Testis (tissue), 3 donors: ENCODE data around the gene ADAMTS6. TPM values are rescaled to one million over a fixed set of nuclear protein-coding genes. Genes with fewer than 3 reads are reported as not detected.

ENCODE experiments used
- DNase-seq: peaks from one replicate; pipeline ENCODE4 v3.0.0-alpha.2; 2019
- H3K27ac ChIP-seq, 2 donors: fragments of 200-600 bp; sonication (generic); one replicate each; pipeline ENCODE4 v1.5.1; 2019
- H3K27me3 ChIP-seq: fragments of 200-600 bp; sonication (generic); one replicate; pipeline ENCODE4 v1.5.1; 2019
- H3K36me3 ChIP-seq: fragments of 200-600 bp; sonication (generic); one replicate; pipeline ENCODE4 v1.5.1; 2017; ENCODE audit warnings: low read depth; ENCODE audit errors: missing control alignments
- H3K4me1 ChIP-seq: fragments of 200-600 bp; sonication (generic); one replicate; pipeline ENCODE4 v1.5.1; 2019
- H3K4me3 ChIP-seq, 2 donors: fragments of 200-600 bp; sonication (generic); one replicate each; pipeline ENCODE4 v1.5.1; 2017 to 2019
- H3K9me3 ChIP-seq: fragments of 200-600 bp; sonication (generic); one replicate; pipeline ENCODE4 v1.5.1; 2017
- CTCF ChIP-seq, 3 experiments: fragments of 450-650 bp in 2 of 3; fragments of 200-600 bp in 1 of 3; sonication (generic) in 1 of 3; IDR thresholded peaks; one replicate each; pipeline ENCODE4 v1.5.1; 2016 to 2019; ENCODE audit warnings: antibody characterized with exemption in 3 of 3, mild to moderate bottlenecking in 2 of 3, moderate library complexity in 1 of 3
- POLR2A ChIP-seq: fragments of 450-650 bp; IDR thresholded peaks from one replicate; pipeline ENCODE4 v1.6.1; 2017; ENCODE audit warnings: antibody characterized with exemption, mild to moderate bottlenecking, moderate library complexity
- WGBS, 2 donors: methylation state at CpG; one replicate each; pipeline ENCODE4 v1.1.5; 2018; 5-methylcytosine and 5-hydroxymethylcytosine counted together
- intact Hi-C: fragments of 100-400 bp; cut with DNase I; formaldehyde crosslinking; loops from one replicate; pipeline ENCODE4 v1.15.1; 2023; ENCODE audit warnings: low total_unique reads
- polyA plus RNA-seq: library from polyadenylated mRNA; stranded (reverse); fragments of 350-450 nt; fragmentation: Illumina TruSeq; extraction: RNeasy Lipid Tissue Mini Kit (QIAGEN cat#74804); gene quantifications from one replicate; pipeline ENCODE4 v1.2.3, GENCODE V29; 2014; ENCODE audit warnings: low read depth, low replicate concordance; ENCODE audit not compliant: insufficient read depth
- total RNA-seq, 2 donors: library from RNA; depleted of rRNA; stranded (reverse); fragments of >200 nt; gene quantifications; one replicate each; pipeline ENCODE4 v1.2.3, GENCODE V29; 2016

The ADAMTS6 gene
- total and polyA plus RNA-seq, 3 donors from 2014 or later = 4.1 to 43.1 (median 25.5) TPM

GRCh38 chr5:65192331-65192730 lies 289.4 kb downstream of the ADAMTS6 start:
- H3K4me1 ChIP-seq = no peaks in the 10 kb centered on the region
- TF ChIP-seq POLR2A (no peak), CTCF (IDR thresholded peaks at IDR 0.05) (no peak)
- 70 to 81% methylated on average over 1 of the region's 1 CpG for WGBS, 2 donors
- H3K4me3 ChIP-seq = no peak overlapping the region
- intact Hi-C loops = no loop called here
- H3K27ac ChIP-seq = no peak overlapping the region
- H3K9me3 ChIP-seq = no peaks in the 10 kb centered on the region
- no peak for DNase-seq
- no peaks in the 10 kb centered on the region for H3K27me3 ChIP-seq
- H3K36me3 ChIP-seq = no peaks in the 10 kb centered on the region

- no peak overlapping the region for H3K4me3 ChIP-seq
- H3K36me3 ChIP-seq = no peaks in the 10 kb centered on the region
- H3K9me3 ChIP-seq = no peaks in the 10 kb centered on the region
- DNase-seq = no peak
- TF ChIP-seq CTCF (IDR thresholded peaks at IDR 0.05) = no peak
- TF ChIP-seq POLR2A = no peak
- intact Hi-C loops = no loop called here
- H3K27me3 ChIP-seq = no peaks in the 10 kb centered on the region
- H3K4me1 ChIP-seq = no peaks in the 10 kb centered on the region
- no peak overlapping the region for H3K27ac ChIP-seq
These were observed 290.1 kb downstream of the ADAMTS6 start for GRCh38 chr5:65191554-65192135.

GRCh38 chr5:65190328-65191053 lies 291.2 kb downstream of the ADAMTS6 start:
- H3K4me3 ChIP-seq = no peak overlapping the region
- WGBS, 2 donors = 72 to 78% methylated on average over 3 of the region's 3 CpGs
- no peak for DNase-seq
- TF ChIP-seq CTCF (IDR thresholded peaks at IDR 0.05) (no peak), POLR2A (no peak)
- H3K9me3 ChIP-seq = no peaks in the 10 kb centered on the region
- peak overlapping the region in 1 of 2 donors; percentile 16 for H3K27ac ChIP-seq
- intact Hi-C loops = no loop called here
- H3K36me3 ChIP-seq = no peaks in the 10 kb centered on the region
- H3K4me1 ChIP-seq = no peaks in the 10 kb centered on the region
- no peaks in the 10 kb centered on the region for H3K27me3 ChIP-seq

- no peak overlapping the region for H3K27ac ChIP-seq
- H3K4me1 ChIP-seq = no peaks in the 10 kb centered on the region
- H3K27me3 ChIP-seq = no peaks in the 10 kb centered on the region
- TF ChIP-seq POLR2A (no peak), CTCF (IDR thresholded peaks at IDR 0.05) (no peak)
- H3K9me3 ChIP-seq = no peaks in the 10 kb centered on the region
- no peak for DNase-seq
- no peak overlapping the region for H3K4me3 ChIP-seq
- intact Hi-C loops = no loop called here
- WGBS, 2 donors = 77 to 85% methylated on average over 2 of the region's 2 CpGs
- H3K36me3 ChIP-seq = no peaks in the 10 kb centered on the region
These were observed 295.0 kb downstream of the ADAMTS6 start for GRCh38 chr5:65186646-65187227.
